ENCODE results near the gene KANSL1.
A peak's percentile ranks its signal among the peaks of the same experiment; 100 is the strongest.

- no peak for TF ChIP-seq POLR2A (IDR thresholded peaks at IDR 0.05)
- TF ChIP-seq CTCF (IDR thresholded peaks at IDR 0.05), result peak; percentile 45 to 89 (median 81)
- TF ChIP-seq EP300 (IDR thresholded peaks at IDR 0.05), result no peak
These were observed 19.6 kb upstream of the KANSL1 start for GRCh38 chr17:46212634-46213435.
